Measurements from ENCODE around the gene PRSS37.

- TF ChIP-seq CTCF (IDR thresholded peaks at IDR 0.05) (no peak), POLR2A (IDR thresholded peaks at IDR 0.05) (no peak)
Observed at GRCh38 chr7:141837683-141838082, 3.6 kb downstream of the PRSS37 start.

Data from lower leg skin (tissue), 3 donors.